OCI-LY1 (cell line): ENCODE measurements around the gene FADS6.

Source experiments
- H2AFZ ChIP-seq: fragments of 200-600 bp; sonication (generic), shearing (Covaris generic); 2 replicates; pipeline ENCODE4 v1.6.0; 2014; ENCODE audit warnings: antibody characterized with exemption, mild to moderate bottlenecking, low read length
- H3F3A ChIP-seq: fragments of 200-600 bp; sonication (generic), shearing (Covaris generic); 2 replicates; pipeline ENCODE4 v1.6.0; 2014; ENCODE audit warnings: mild to moderate bottlenecking, antibody characterized with exemption, low read length, moderate library complexity; ENCODE audit not compliant: insufficient read depth
- H3K27ac ChIP-seq: fragments of 200-600 bp; sonication (generic); 2 replicates; pipeline ENCODE4 v1.5.1; 2014; ENCODE audit warnings: low read length, mixed run types, mild to moderate bottlenecking, low read depth; ENCODE audit not compliant: poor library complexity, severe bottlenecking
- H3K27me3 ChIP-seq: fragments of 200-600 bp; sonication (generic); 2 replicates; pipeline ENCODE4 v1.6.0; 2014; ENCODE audit warnings: antibody characterized with exemption, mild to moderate bottlenecking, low read length, moderate library complexity; ENCODE audit not compliant: insufficient read depth
- H3K36me3 ChIP-seq: fragments of 200-600 bp; sonication (generic); 2 replicates; pipeline ENCODE4 v1.6.1; 2014; ENCODE audit warnings: mild to moderate bottlenecking, antibody characterized with exemption, low read length, moderate library complexity, mixed read lengths; ENCODE audit not compliant: insufficient read depth
- H3K4me1 ChIP-seq: fragments of 200-600 bp; sonication (generic); 2 replicates; pipeline ENCODE4 v1.5.1; 2014; ENCODE audit warnings: mild to moderate bottlenecking, low read length, moderate library complexity; ENCODE audit not compliant: insufficient read depth, severe bottlenecking
- H3K4me2 ChIP-seq: fragments of 200-600 bp; sonication (generic), shearing (Covaris generic); 2 replicates; pipeline ENCODE4 v1.6.1; 2014; ENCODE audit warnings: low read length
- H3K4me3 ChIP-seq: fragments of 200-600 bp; sonication (generic); 2 replicates; pipeline ENCODE4 v1.5.1; 2014; ENCODE audit warnings: low read length, low read depth, mild to moderate bottlenecking, mixed read lengths; ENCODE audit not compliant: poor library complexity, severe bottlenecking
- H3K79me2 ChIP-seq: fragments of 200-600 bp; shearing (Covaris generic); 2 replicates; pipeline ENCODE4 v1.6.1; 2016; ENCODE audit warnings: mixed run types, low read length, mixed read lengths; ENCODE audit not compliant: insufficient read depth
- H3K9ac ChIP-seq: fragments of 200-600 bp; sonication (generic), shearing (Covaris generic); 2 replicates; pipeline ENCODE4 v1.6.1; 2014; ENCODE audit warnings: mild to moderate bottlenecking, low read length, mixed read lengths
- H3K9me2 ChIP-seq: fragments of 200-600 bp; sonication (generic), shearing (Covaris generic); 2 replicates; pipeline ENCODE4 v1.6.1; 2014; ENCODE audit warnings: low read depth, mild to moderate bottlenecking, low read length, mixed read lengths
- H3K9me3 ChIP-seq: fragments of 200-600 bp; shearing (Covaris generic); 2 replicates; pipeline ENCODE4 v1.6.1; 2014; ENCODE audit warnings: low read length, mixed read lengths
- H4K20me1 ChIP-seq: fragments of 200-600 bp; sonication (generic), shearing (Covaris generic); 2 replicates; pipeline ENCODE4 v1.6.0; 2016; ENCODE audit warnings: mild to moderate bottlenecking, low read length; ENCODE audit not compliant: insufficient read depth
- CTCF ChIP-seq: fragments of 200-600 bp; sonication (generic), shearing (Covaris generic); IDR thresholded peaks from 2 replicates; pipeline ENCODE4 v1.5.1; 2017; ENCODE audit warnings: mild to moderate bottlenecking, antibody characterized with exemption, low read length, moderate library complexity, mixed read lengths
- EZH2 ChIP-seq: fragments of 200-600 bp; sonication (generic), shearing (Covaris generic); IDR thresholded peaks from 2 replicates; pipeline ENCODE4 v1.8.0; 2017; ENCODE audit warnings: borderline replicate concordance, mixed run types, mild to moderate bottlenecking, antibody characterized with exemption, low read length, moderate library complexity, mixed read lengths

FADS6 gene

GRCh38 chr17:74864297-74864865 is 29.1 kb downstream of the FADS6 start:
- no peak for TF ChIP-seq CTCF
- no peak for TF ChIP-seq EZH2
- H3K27ac ChIP-seq = no peak overlapping the region

GRCh38 chr17:74863420-74864296 is 29.8 kb downstream of the FADS6 start:
- H3K9me2 ChIP-seq = no peaks in the 10 kb centered on the region
- H3K4me3 ChIP-seq = no peak overlapping the region
- no peak overlapping the region for H2AFZ ChIP-seq
- H4K20me1 ChIP-seq = no peaks in the 10 kb centered on the region
- TF ChIP-seq CTCF = no peak
- TF ChIP-seq EZH2 = no peak
- no peak overlapping the region for H3K27ac ChIP-seq
- no peaks in the 10 kb centered on the region for H3K36me3 ChIP-seq
- H3K9ac ChIP-seq = no peak overlapping the region
- H3F3A ChIP-seq = no peaks in the 10 kb centered on the region
- peaks cover 7% of the 10 kb centered on the region for H3K4me1 ChIP-seq
- H3K4me2 ChIP-seq = no peak overlapping the region
- H3K27me3 ChIP-seq = peaks cover 4% of the 10 kb centered on the region; the same call in 1 of the 2 replicates
- no peaks in the 10 kb centered on the region for H3K79me2 ChIP-seq
- no peaks in the 10 kb centered on the region for H3K9me3 ChIP-seq

More at GRCh38 chr17:74864297-74864865, 29.1 kb downstream of the FADS6 start:
- H3K9me2 ChIP-seq = no peaks in the 10 kb centered on the region
- no peaks in the 10 kb centered on the region for H3K79me2 ChIP-seq
- H2AFZ ChIP-seq = no peak overlapping the region
- H3K9ac ChIP-seq = no peak overlapping the region
- H3K36me3 ChIP-seq = no peaks in the 10 kb centered on the region
- H4K20me1 ChIP-seq = no peaks in the 10 kb centered on the region
- no peak overlapping the region for H3K4me2 ChIP-seq
- no peaks in the 10 kb centered on the region; the same call in 1 of the 2 replicates for H3K27me3 ChIP-seq
- H3K9me3 ChIP-seq = no peaks in the 10 kb centered on the region
- H3K4me1 ChIP-seq = peaks cover 7% of the 10 kb centered on the region
- no peak overlapping the region for H3K4me3 ChIP-seq
- no peaks in the 10 kb centered on the region for H3F3A ChIP-seq

- Histone ChIP-seq H3K27me3 (peaks cover 4% of the 10 kb centered on the region; the same call in 1 of the 2 replicates), H3K27ac (no peak overlapping the region), H3K9me3 (no peaks in the 10 kb centered on the region), H4K20me1 (no peaks in the 10 kb centered on the region), H3K9me2 (no peaks in the 10 kb centered on the region), H3K4me3 (no peak overlapping the region), H2AFZ (no peak overlapping the region), H3K79me2 (no peaks in the 10 kb centered on the region), H3K9ac (no peak overlapping the region), H3K4me1 (peaks cover 7% of the 10 kb centered on the region), H3K4me2 (no peak overlapping the region), H3F3A (no peaks in the 10 kb centered on the region), H3K36me3 (no peaks in the 10 kb centered on the region)
- TF ChIP-seq CTCF (no peak), EZH2 (no peak)
These were observed 30.5 kb downstream of the FADS6 start for GRCh38 chr17:74862919-74863318.
